A673 (cell line): ENCODE results near the gene IL1RAPL1. TPM values are rescaled to one million over a fixed set of nuclear protein-coding genes. Genes with fewer than 3 reads are reported as not detected.
"Not testable (repeated sequence)": the region's sequence is repeated elsewhere in the genome, so short reads cannot be mapped to it uniquely, and the experiment has no call there.

Experiments
- BruUV-seq: library from RNA; stranded (reverse); fragments of 400-500 nt; replicated peaks from 2 replicates; lab custom pipeline; 2021; lab: Mats Ljungman, UMichigan
- CTCF ChIA-PET: fragments of 300-600 bp; sonication (Branson Sonifier 250); formaldehyde crosslinking; loops from one replicate; lab custom pipeline; 2022; ENCODE audit warnings: antibody characterized with exemption; lab: Charles Lee
- POLR2A ChIA-PET: fragments of 300-600 bp; sonication (Branson Sonifier 250); formaldehyde crosslinking; loops from one replicate; lab custom pipeline; 2022; ENCODE audit warnings: antibody characterized with exemption; ENCODE audit not compliant: low non-redundant PET; lab: Charles Lee
- DNase-seq: peaks from one replicate; pipeline ENCODE4 v3.0.0-alpha.2; 2015; ENCODE audit warnings: low spot score
- H3K27ac ChIP-seq: fragments of 200-600 bp; sonication (generic); 2 replicates; pipeline ENCODE4 v1.5.1; 2016; ENCODE audit warnings: mixed run types, low read depth, mild to moderate bottlenecking, mixed read lengths, antibody characterized with exemption, low read length; ENCODE audit not compliant: poor library complexity, severe bottlenecking
- H3K27me3 ChIP-seq: fragments of 200-600 bp; sonication (generic); replicated peaks from 2 replicates; pipeline ENCODE4 v1.6.1; 2017; ENCODE audit warnings: mixed run types, low read depth, mild to moderate bottlenecking, mixed read lengths, antibody characterized with exemption, low read length; ENCODE audit not compliant: insufficient read depth, poor library complexity
- H3K36me3 ChIP-seq: fragments of 200-600 bp; sonication (generic); 2 replicates; pipeline ENCODE4 v1.6.1; 2016; ENCODE audit warnings: mixed run types, mild to moderate bottlenecking, mixed read lengths, antibody characterized with exemption, low read length; ENCODE audit not compliant: insufficient read depth, poor library complexity, severe bottlenecking
- H3K4me1 ChIP-seq: fragments of 200-600 bp; sonication (generic); 2 replicates; pipeline ENCODE4 v1.6.1; 2017; ENCODE audit warnings: mixed run types, mild to moderate bottlenecking, mixed read lengths, antibody characterized with exemption, low read length; ENCODE audit not compliant: insufficient read depth, poor library complexity, severe bottlenecking
- H3K4me3 ChIP-seq: fragments of 200-600 bp; sonication (generic); 2 replicates; pipeline ENCODE4 v1.5.1; 2016; ENCODE audit warnings: low read depth, mixed run types, mild to moderate bottlenecking, mixed read lengths, low read length; ENCODE audit not compliant: poor library complexity, severe bottlenecking
- H3K9me3 ChIP-seq: fragments of 200-600 bp; sonication (generic); 2 replicates; pipeline ENCODE4 v1.6.1; 2016; ENCODE audit warnings: mixed run types, low read depth, mild to moderate bottlenecking, mixed read lengths, antibody characterized with exemption, low read length; ENCODE audit not compliant: poor library complexity, severe bottlenecking
- CTCF ChIP-seq: fragments of 300-800, 200-600 bp; sonication (generic); conservative IDR thresholded peaks from 2 replicates; pipeline ENCODE4 v1.5.1; 2017; ENCODE audit warnings: low read depth, mild to moderate bottlenecking, antibody characterized with exemption, low read length, moderate library complexity, mixed read lengths
- EZH2 ChIP-seq: fragments of 200-600 bp; sonication (generic); IDR thresholded peaks from 2 replicates; pipeline ENCODE4 v1.6.1; 2017; ENCODE audit warnings: borderline replicate concordance, low read depth, mild to moderate bottlenecking, mixed read lengths, antibody characterized with exemption, low read length; ENCODE audit not compliant: poor library complexity, severe bottlenecking
- intact Hi-C: fragments of 100-400 bp; cut with micrococcal nuclease; formaldehyde crosslinking; loops from one replicate; pipeline ENCODE4 v1.10.0; 2022; ENCODE audit not compliant: unreplicated experiment
- total RNA-seq: library from RNA; stranded (reverse); gene quantifications from 2 replicates; pipeline ENCODE4 v1.2.3, GENCODE V29; 2021

IL1RAPL1 gene
- total RNA-seq, 1 experiment from 2014 or later: 0.21 TPM

DNA sequence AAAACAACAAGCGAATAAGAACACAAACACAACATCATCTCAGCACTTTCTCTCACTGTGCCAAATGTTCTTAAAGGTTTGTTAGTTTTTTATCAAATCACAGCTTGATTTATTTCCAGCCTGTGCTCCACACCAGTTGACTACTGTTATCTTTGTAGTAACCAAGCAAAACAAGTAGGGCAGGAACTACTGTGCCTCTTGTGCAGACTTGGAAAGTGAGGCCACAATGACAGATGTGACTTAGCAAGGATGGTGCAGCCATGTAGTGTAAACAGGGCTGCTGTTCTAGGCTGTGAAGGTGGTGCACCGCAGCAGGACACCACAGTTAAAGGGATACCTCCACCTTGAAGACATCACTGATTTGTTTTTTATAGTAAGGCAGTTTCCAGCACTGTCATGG lies 170.0 kb downstream of the IL1RAPL1 start:
- CTCF ChIA-PET: no interaction called here

GRCh38 chrX:28766561-28766960 lies 179.3 kb downstream of the IL1RAPL1 start:
- H3K4me1 ChIP-seq, DNase-seq, H3K27me3 ChIP-seq, intact Hi-C loops, H3K4me3 ChIP-seq, H3K9me3 ChIP-seq, POLR2A ChIA-PET, CTCF ChIA-PET, BruUV-seq, H3K27ac ChIP-seq, H3K36me3 ChIP-seq: not testable (repeated sequence)

More for the DNA sequence above, 170.0 kb downstream of the IL1RAPL1 start:
- no TSS peak for BruUV-seq
- no peak for DNase-seq
- POLR2A ChIA-PET: no interaction called here
- intact Hi-C loops: no loop called here
- Histone ChIP-seq H3K27ac (no peak overlapping the region), H3K27me3 (no peaks in the 10 kb centered on the region), H3K36me3 (no peaks in the 10 kb centered on the region), H3K4me1 (no peaks in the 10 kb centered on the region), H3K4me3 (no peak overlapping the region), H3K9me3 (no peaks in the 10 kb centered on the region)
- no peak for TF ChIP-seq EZH2
- TF ChIP-seq CTCF: no peak

GRCh38 chrX:28773807-28774206 lies 186.6 kb downstream of the IL1RAPL1 start:
- no TSS peak for BruUV-seq
- POLR2A ChIA-PET: no interaction called here
- Histone ChIP-seq H3K27ac (no peak overlapping the region), H3K4me1 (no peaks in the 10 kb centered on the region), H3K9me3 (no peaks in the 10 kb centered on the region), H3K27me3 (no peaks in the 10 kb centered on the region), H3K4me3 (no peak overlapping the region), H3K36me3 (no peaks in the 10 kb centered on the region)
- DNase-seq: no peak
- TF ChIP-seq EZH2: no peak
- no peak for TF ChIP-seq CTCF
- CTCF ChIA-PET: no interaction called here
- intact Hi-C loops: no loop called here

DNA sequence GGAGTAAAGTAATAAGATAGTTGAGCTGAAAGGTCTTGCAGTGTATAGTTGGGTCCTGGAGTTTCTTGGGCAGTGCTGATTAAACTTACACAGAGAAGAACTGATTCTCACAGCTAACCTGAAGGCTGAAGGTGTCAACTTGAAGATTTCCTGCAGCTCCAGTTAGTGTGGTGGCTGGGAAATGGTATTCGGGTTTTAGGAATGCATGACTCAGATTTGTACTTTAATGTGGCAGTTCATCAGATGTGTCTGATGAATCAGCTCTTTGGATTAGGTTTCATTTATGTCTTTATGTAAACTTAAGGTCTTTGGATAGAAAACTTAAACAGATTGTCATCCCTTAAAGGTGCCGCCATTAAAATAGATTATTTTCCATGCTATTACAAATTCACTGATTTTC lies 200.0 kb downstream of the IL1RAPL1 start:
- BruUV-seq: no TSS peak
- ChIA-PET POLR2A (no interaction called here), CTCF (no interaction called here)
- Histone ChIP-seq H3K27ac (no peak overlapping the region), H3K9me3 (no peaks in the 10 kb centered on the region), H3K4me1 (no peaks in the 10 kb centered on the region), H3K4me3 (no peak overlapping the region), H3K27me3 (no peaks in the 10 kb centered on the region), H3K36me3 (no peaks in the 10 kb centered on the region)
- intact Hi-C loops: no loop called here
- TF ChIP-seq EZH2 (no peak), CTCF (no peak)
- DNase-seq: no peak

- H3K9me3 ChIP-seq, DNase-seq, H3K27me3 ChIP-seq, POLR2A ChIA-PET, intact Hi-C loops, H3K4me1 ChIP-seq, H3K36me3 ChIP-seq, CTCF ChIA-PET, H3K27ac ChIP-seq, H3K4me3 ChIP-seq, BruUV-seq: not testable (repeated sequence)
Observed at GRCh38 chrX:28800671-28801070, 213.4 kb downstream of the IL1RAPL1 start.
